HEK293 (cell line): ENCODE data around the gene CACNA1C.

Experiments
- CTCF ChIA-PET: fragments of 350-600 bp; formaldehyde crosslinking; extraction: SDS; loops from one replicate; lab custom pipeline; 2021; ENCODE audit warnings: antibody characterized with exemption; lab: Yijun Ruan, JAX
- POLR2A ChIA-PET: fragments of 300-600 bp; formaldehyde crosslinking; extraction: SDS; loops from one replicate; lab custom pipeline; 2020; ENCODE audit warnings: antibody characterized with exemption, inconsistent platforms; lab: Yijun Ruan, JAX
- H3K27ac ChIP-seq: fragments of 200-500 bp; sonication (Bioruptor generic); 2 replicates; pipeline ENCODE4 v1.5.1; 2014; ENCODE audit warnings: low read depth, low read length, control low read depth, inconsistent platforms; ENCODE audit errors: extremely low read depth
- H3K36me3 ChIP-seq, 2 experiments: fragments of 200-500 bp in 1 of 2; sonication (Bioruptor generic) in 1 of 2; 1 replicate in 1 of 2; 2 replicates in 1 of 2; pipeline ENCODE4 v1.5.1; 2014 to 2017; ENCODE audit warnings: inconsistent platforms in 2 of 2, low read length in 2 of 2; ENCODE audit not compliant: control insufficient read depth in 2 of 2, insufficient read depth in 1 of 2
- H3K4me1 ChIP-seq: fragments of 200-500 bp; sonication (Bioruptor generic); 2 replicates; pipeline ENCODE4 v1.5.1; 2014; ENCODE audit warnings: mild to moderate bottlenecking, low read length, inconsistent platforms; ENCODE audit not compliant: control insufficient read depth, insufficient read depth
- H3K4me3 ChIP-seq: 2 replicates; pipeline ENCODE4 v1.5.1; 2011; ENCODE audit warnings: low read depth, mild to moderate bottlenecking, control low read depth, low read length, moderate library complexity
- H3K9me3 ChIP-seq: fragments of 200-500 bp; sonication (Bioruptor generic); 2 replicates; pipeline ENCODE4 v1.5.1; 2014; ENCODE audit warnings: low read depth, low read length, inconsistent platforms; ENCODE audit not compliant: control insufficient read depth, insufficient read depth
- ELK4 ChIP-seq: IDR thresholded peaks from 2 replicates; pipeline ENCODE4 v1.6.1; 2011; ENCODE audit warnings: mild to moderate bottlenecking, low read depth, low read length, borderline replicate concordance
- KLF8 ChIP-seq: fragments of 450-650 bp; formaldehyde crosslinking; IDR thresholded peaks from 2 replicates; pipeline ENCODE4 v1.5.1; 2016; ENCODE audit warnings: missing biosample characterization, missing genetic modification characterization
- MYNN ChIP-seq: fragments of 450-650 bp; formaldehyde crosslinking; IDR thresholded peaks from 2 replicates; pipeline ENCODE4 v1.5.1; 2016; ENCODE audit warnings: missing biosample characterization, missing genetic modification characterization, borderline replicate concordance
- OSR2 ChIP-seq: fragments of 450-650 bp; formaldehyde crosslinking; IDR thresholded peaks from 2 replicates; pipeline ENCODE4 v1.5.1; 2016; ENCODE audit warnings: missing biosample characterization, missing genetic modification characterization
- ZBTB21 ChIP-seq: fragments of 450-650 bp; formaldehyde crosslinking; IDR thresholded peaks from 2 replicates; pipeline ENCODE4 v1.5.1; 2017; ENCODE audit warnings: missing biosample characterization, missing genetic modification characterization
- ZBTB48 ChIP-seq: fragments of 450-650 bp; formaldehyde crosslinking; IDR thresholded peaks from 2 replicates; pipeline ENCODE4 v1.5.1; 2016; ENCODE audit warnings: missing biosample characterization, missing genetic modification characterization
- ZBTB49 ChIP-seq: fragments of 450-650 bp; formaldehyde crosslinking; IDR thresholded peaks from 2 replicates; pipeline ENCODE4 v1.5.1; 2016; ENCODE audit warnings: missing biosample characterization, missing genetic modification characterization, low read depth
- ZIC2 ChIP-seq: fragments of 450-650 bp; formaldehyde crosslinking; IDR thresholded peaks from 2 replicates; pipeline ENCODE4 v1.5.1; 2016; ENCODE audit warnings: missing biosample characterization, missing genetic modification characterization
- ZNF140 ChIP-seq: fragments of 450-650 bp; formaldehyde crosslinking; IDR thresholded peaks from 2 replicates; pipeline ENCODE4 v1.5.1; 2016; ENCODE audit warnings: missing biosample characterization, missing genetic modification characterization
- ZNF350 ChIP-seq: fragments of 450-650 bp; formaldehyde crosslinking; IDR thresholded peaks from 2 replicates; pipeline ENCODE4 v1.5.0; 2017; ENCODE audit warnings: missing biosample characterization, mild to moderate bottlenecking, missing genetic modification characterization
- ZNF548 ChIP-seq: fragments of 450-650 bp; formaldehyde crosslinking; IDR thresholded peaks from 2 replicates; pipeline ENCODE4 v1.5.1; 2016; ENCODE audit warnings: missing biosample characterization, missing genetic modification characterization
- ZNF692 ChIP-seq: fragments of 450-650 bp; formaldehyde crosslinking; IDR thresholded peaks from 2 replicates; pipeline ENCODE4 v1.5.1; 2016; ENCODE audit warnings: missing biosample characterization, missing genetic modification characterization
- ZNF704 ChIP-seq: fragments of 450-650 bp; formaldehyde crosslinking; IDR thresholded peaks from 2 replicates; pipeline ENCODE4 v1.5.1; 2016; ENCODE audit warnings: missing biosample characterization, missing genetic modification characterization
- ZNF830 ChIP-seq: fragments of 450-650 bp; IDR thresholded peaks from 2 replicates; pipeline ENCODE4 v1.5.0; 2018; ENCODE audit warnings: missing biosample characterization, missing genetic modification characterization, low read depth, mild to moderate bottlenecking, moderate library complexity
- ZSCAN4 ChIP-seq: fragments of 450-650 bp; formaldehyde crosslinking; IDR thresholded peaks from 2 replicates; pipeline ENCODE4 v1.5.1; 2017; ENCODE audit warnings: missing biosample characterization, missing genetic modification characterization

Gene CACNA1C

GRCh38 chr12:2311020-2311778, 258.4 kb downstream of the CACNA1C start:
- H3K9me3 ChIP-seq, result no peaks in the 10 kb centered on the region
- peaks cover 5% of the 10 kb centered on the region; the same call in 1 of the 2 replicates for H3K4me1 ChIP-seq
- no peak for TF ChIP-seq MYNN
- no peak for TF ChIP-seq ZNF830 (tag by site-specific recombination)
- TF ChIP-seq ZNF350, result no peak
- ChIA-PET POLR2A (no interaction called here), CTCF (no interaction called here)
- no peak overlapping the region for H3K4me3 ChIP-seq
- H3K27ac ChIP-seq, result no peak overlapping the region
- no peaks in the 10 kb centered on the region for H3K36me3 ChIP-seq

GRCh38 chr12:2312175-2312574, 259.4 kb downstream of the CACNA1C start:
- ChIA-PET POLR2A (no interaction called here), CTCF (interaction anchor here (1.0 kb wide), 1 partner anchor 271 kb away, joined by 4 read pairs; no protein-coding TSS in a partner anchor)
- no peak for TF ChIP-seq ZNF704 (tag by site-specific recombination)
- no peak for TF ChIP-seq ZSCAN4
- TF ChIP-seq OSR2 (tag by site-specific recombination), result no peak
- TF ChIP-seq ZIC2 (tag by site-specific recombination), result no peak
- no peak for TF ChIP-seq ZNF692
- no peak for TF ChIP-seq ZNF548 (tag by site-specific recombination)
- TF ChIP-seq ELK4, result no peak
- TF ChIP-seq KLF8, result no peak
- TF ChIP-seq ZBTB48, result no peak
- TF ChIP-seq ZBTB49 (tag by site-specific recombination), result no peak
- TF ChIP-seq ZNF140, result no peak
- no peak for TF ChIP-seq ZBTB21 (tag by site-specific recombination)
- TF ChIP-seq, all 188 proteins: peak for 0

More at GRCh38 chr12:2312175-2312574, 259.4 kb downstream of the CACNA1C start:
- no peaks in the 10 kb centered on the region for H3K9me3 ChIP-seq
- no peak overlapping the region for H3K4me3 ChIP-seq
- H3K4me1 ChIP-seq, result peaks cover 5% of the 10 kb centered on the region; the same call in 1 of the 2 replicates
- H3K27ac ChIP-seq, result no peak overlapping the region
- H3K36me3 ChIP-seq, result no peaks in the 10 kb centered on the region
